ENCODE results near the gene PDZD4. TPM values are rescaled to one million over a fixed set of nuclear protein-coding genes. Genes with fewer than 3 reads are reported as not detected.

Gene PDZD4
- polyA plus RNA-seq, 3 donors = 0.11 TPM; not detected in 2

GRCh38 chrX:153870288-153870690, 39.9 kb upstream of the PDZD4 start:
- Mint-ChIP-seq H3K4me1 (no peaks in the 10 kb centered on the region), H3K27me3 (ENCODE audit: low read depth in 3 of 3) (peaks cover 9 to 50% (median 26%) of the 10 kb centered on the region in 3 donors), H3K36me3 (no peaks in the 10 kb centered on the region), H3K27ac (no peak overlapping the region), H3K9me3 (peaks cover 0 to 10% (median 0%) of the 10 kb centered on the region in 7 donors), H3K4me3 (no peak overlapping the region)
- no peak overlapping the region for H3K4me2 ChIP-seq (replicated peaks; ENCODE audit: extremely low read depth, low read length, poor library complexity, severe bottlenecking)
- H2AFZ ChIP-seq (ENCODE audit: insufficient read depth, low read depth, low read length, poor library complexity, severe bottlenecking) = no peak overlapping the region
- no peak overlapping the region for H3K27ac ChIP-seq (ENCODE audit: low read depth in 1 of 2, low read length in 2 of 2)
- H3K9ac ChIP-seq (ENCODE audit: insufficient read depth, low read length, poor library complexity, severe bottlenecking) = no peak overlapping the region
- H3K4me1 ChIP-seq (ENCODE audit: control insufficient read depth in 1 of 2, insufficient read depth in 2 of 2, low read length in 2 of 2) = no peaks in the 10 kb centered on the region
- H3K36me3 ChIP-seq (replicated peaks in 1 of 2; ENCODE audit: control insufficient read depth in 1 of 2, insufficient read depth in 2 of 2, low read length in 2 of 2) = no peaks in the 10 kb centered on the region
- no peak overlapping the region for H3K4me3 ChIP-seq (replicated peaks in 1 of 3; ENCODE audit: low read depth in 2 of 3, low read length in 3 of 3)
- no peak for DNase-seq
- TF ChIP-seq CTCF (IDR thresholded peaks at IDR 0.05) = no peak
- no CpG with 5 or more reads among the region's 11 CpGs for WGBS (ENCODE audit: insufficient coverage)
- no peaks in the 10 kb centered on the region for H3K79me2 ChIP-seq (ENCODE audit: insufficient read depth, low read length)
- H3K9me3 ChIP-seq (replicated peaks in 1 of 2; ENCODE audit: control insufficient read depth in 1 of 2, insufficient read depth in 1 of 2, low read length in 2 of 2) = no peaks in the 10 kb centered on the region
- H4K20me1 ChIP-seq (ENCODE audit: insufficient read depth, low read length) = no peaks in the 10 kb centered on the region
- H3K27me3 ChIP-seq (ENCODE audit: control insufficient read depth in 2 of 2, insufficient read depth in 2 of 2, low read length in 2 of 2) = no peaks in the 10 kb centered on the region
- intact Hi-C loops (cut with micrococcal nuclease) = no loop called here

- Histone ChIP-seq H3K9ac (ENCODE audit: insufficient read depth, low read length, poor library complexity, severe bottlenecking) (no peak overlapping the region), H3K4me3 (replicated peaks in 1 of 3; ENCODE audit: low read depth in 2 of 3, low read length in 3 of 3) (no peak overlapping the region), H3K4me2 (replicated peaks; ENCODE audit: extremely low read depth, low read length, poor library complexity, severe bottlenecking) (no peak overlapping the region), H3K79me2 (ENCODE audit: insufficient read depth, low read length) (no peaks in the 10 kb centered on the region), H3K9me3 (replicated peaks in 1 of 2; ENCODE audit: control insufficient read depth in 1 of 2, insufficient read depth in 1 of 2, low read length in 2 of 2) (no peaks in the 10 kb centered on the region), H3K4me1 (ENCODE audit: control insufficient read depth in 1 of 2, insufficient read depth in 2 of 2, low read length in 2 of 2) (no peaks in the 10 kb centered on the region), H2AFZ (ENCODE audit: insufficient read depth, low read depth, low read length, poor library complexity, severe bottlenecking) (no peak overlapping the region), H3K27me3 (ENCODE audit: control insufficient read depth in 2 of 2, insufficient read depth in 2 of 2, low read length in 2 of 2) (no peaks in the 10 kb centered on the region), H3K36me3 (replicated peaks in 1 of 2; ENCODE audit: control insufficient read depth in 1 of 2, insufficient read depth in 2 of 2, low read length in 2 of 2) (no peaks in the 10 kb centered on the region), H4K20me1 (ENCODE audit: insufficient read depth, low read length) (no peaks in the 10 kb centered on the region), H3K27ac (ENCODE audit: low read depth in 1 of 2, low read length in 2 of 2) (no peak overlapping the region)
- H3K27ac Mint-ChIP-seq = no peak overlapping the region
- no peaks in the 10 kb centered on the region for H3K4me1 Mint-ChIP-seq
- no peaks in the 10 kb centered on the region for H3K36me3 Mint-ChIP-seq
- DNase-seq = no peak
- H3K4me3 Mint-ChIP-seq = no peak overlapping the region
- peaks cover 6 to 48% (median 26%) of the 10 kb centered on the region in 3 donors for H3K27me3 Mint-ChIP-seq (ENCODE audit: low read depth in 3 of 3)
- peaks cover 0 to 10% (median 0%) of the 10 kb centered on the region in 7 donors for H3K9me3 Mint-ChIP-seq
- intact Hi-C loops (cut with micrococcal nuclease) = no loop called here
- WGBS (ENCODE audit: insufficient coverage) = 92% methylated on average over 5 of the region's 31 CpGs
- no peak for TF ChIP-seq CTCF (IDR thresholded peaks at IDR 0.05)
Observed at GRCh38 chrX:153869473-153870287, 39.3 kb upstream of the PDZD4 start.
